Measurements from ENCODE around the gene SPATA13.

The SPATA13 gene

DNA sequence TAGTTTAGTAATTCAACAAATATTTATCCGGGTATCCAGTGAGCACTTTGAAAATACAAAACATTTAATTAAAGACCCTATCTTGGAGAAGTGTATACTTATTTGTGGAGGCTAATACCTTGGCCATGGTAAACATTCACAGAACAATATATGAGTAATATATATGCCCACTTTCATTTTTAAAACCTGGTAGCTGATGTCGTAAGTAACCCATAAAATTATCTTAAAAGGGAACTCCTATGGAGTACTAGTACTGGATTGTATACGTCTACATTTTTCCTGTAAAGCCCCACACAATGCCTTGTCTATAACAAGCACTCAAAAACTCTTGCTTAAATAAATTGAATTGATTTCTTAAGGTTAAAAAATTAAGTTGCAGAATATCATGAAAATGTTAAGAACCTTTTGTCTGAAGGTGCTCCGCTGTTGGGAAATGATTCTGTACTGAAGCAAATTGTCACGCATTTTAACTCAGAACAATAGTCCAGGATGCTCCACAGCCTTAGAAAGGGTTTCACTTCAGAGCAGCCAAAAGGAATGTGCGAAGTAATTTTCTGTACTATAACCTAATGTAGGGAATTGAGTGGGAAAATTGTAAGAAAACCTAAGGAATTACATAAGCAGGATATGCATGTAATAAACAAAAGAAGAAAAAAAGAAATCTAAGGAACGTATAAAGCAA, 90.0 kb downstream of the SPATA13 start:
- TF ChIP-seq, protein P1, sequence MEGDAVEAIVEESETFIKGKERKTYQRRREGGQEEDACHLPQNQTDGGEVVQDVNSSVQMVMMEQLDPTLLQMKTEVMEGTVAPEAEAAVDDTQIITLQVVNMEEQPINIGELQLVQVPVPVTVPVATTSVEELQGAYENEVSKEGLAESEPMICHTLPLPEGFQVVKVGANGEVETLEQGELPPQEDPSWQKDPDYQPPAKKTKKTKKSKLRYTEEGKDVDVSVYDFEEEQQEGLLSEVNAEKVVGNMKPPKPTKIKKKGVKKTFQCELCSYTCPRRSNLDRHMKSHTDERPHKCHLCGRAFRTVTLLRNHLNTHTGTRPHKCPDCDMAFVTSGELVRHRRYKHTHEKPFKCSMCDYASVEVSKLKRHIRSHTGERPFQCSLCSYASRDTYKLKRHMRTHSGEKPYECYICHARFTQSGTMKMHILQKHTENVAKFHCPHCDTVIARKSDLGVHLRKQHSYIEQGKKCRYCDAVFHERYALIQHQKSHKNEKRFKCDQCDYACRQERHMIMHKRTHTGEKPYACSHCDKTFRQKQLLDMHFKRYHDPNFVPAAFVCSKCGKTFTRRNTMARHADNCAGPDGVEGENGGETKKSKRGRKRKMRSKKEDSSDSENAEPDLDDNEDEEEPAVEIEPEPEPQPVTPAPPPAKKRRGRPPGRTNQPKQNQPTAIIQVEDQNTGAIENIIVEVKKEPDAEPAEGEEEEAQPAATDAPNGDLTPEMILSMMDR (IDR thresholded peaks at IDR 0.05; ENCODE audit: borderline replicate concordance, extremely low read depth, low read length, poor library complexity, severe bottlenecking), result no peak
- no peak for TF ChIP-seq EZH2 (IDR thresholded peaks at IDR 0.05; ENCODE audit: borderline replicate concordance, low read depth, low read length, severe bottlenecking)
- Histone ChIP-seq H3K9ac (ENCODE audit: low read depth, low read length) (no peak overlapping the region), H3K36me3 (ENCODE audit: insufficient read depth, low read length) (peaks cover 14% of the 10 kb centered on the region; the same call in 1 of the 2 replicates), H3K27ac (ENCODE audit: low read length) (no peak overlapping the region), H3K4me3 (ENCODE audit: low read depth in 1 of 2, low read length in 2 of 2) (no peak overlapping the region), H3K4me1 (ENCODE audit: insufficient read depth, low read length) (no peaks in the 10 kb centered on the region), H3K79me2 (ENCODE audit: insufficient read depth, low read length) (no peaks in the 10 kb centered on the region), H4K20me1 (ENCODE audit: insufficient read depth, low read length) (no peaks in the 10 kb centered on the region), H3K9me3 (ENCODE audit: insufficient read depth, low read length, severe bottlenecking) (no peaks in the 10 kb centered on the region), H2AFZ (ENCODE audit: low read depth, low read length) (no peak overlapping the region), H3K4me2 (ENCODE audit: insufficient read depth, low read length) (no peak overlapping the region), H3K27me3 (ENCODE audit: insufficient read depth, low read length, poor library complexity) (no peaks in the 10 kb centered on the region)
- ATAC-seq (ENCODE audit: insufficient read depth, low read depth) (no peak), DNase-seq (no peak)

DNA sequence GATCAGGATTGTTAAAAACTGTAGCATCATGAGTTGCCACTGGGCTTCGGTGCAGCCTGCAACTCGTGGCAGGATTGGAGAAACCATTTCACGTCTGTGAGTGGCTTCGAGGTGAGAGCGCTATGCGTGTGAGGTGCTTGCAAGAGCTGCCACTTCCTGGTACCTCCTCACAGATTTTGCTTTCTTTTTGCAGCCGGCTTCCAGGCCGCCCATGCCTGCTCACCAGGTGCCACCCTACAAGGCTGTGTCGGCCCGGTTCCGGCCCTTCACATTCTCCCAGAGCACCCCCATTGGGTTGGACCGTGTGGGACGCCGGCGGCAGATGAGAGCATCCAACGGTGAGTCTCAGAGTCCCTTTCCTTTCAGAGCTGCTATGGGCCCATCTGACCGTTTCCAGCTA, 91.0 kb downstream of the SPATA13 start:
- Histone ChIP-seq H3K4me2 (ENCODE audit: insufficient read depth, low read length) (no peak overlapping the region), H3K36me3 (ENCODE audit: insufficient read depth, low read length) (peaks cover 14% of the 10 kb centered on the region; the same call in 1 of the 2 replicates), H4K20me1 (ENCODE audit: insufficient read depth, low read length) (no peaks in the 10 kb centered on the region), H3K27ac (ENCODE audit: low read length) (no peak overlapping the region), H3K9ac (ENCODE audit: low read depth, low read length) (no peak overlapping the region), H3K27me3 (ENCODE audit: insufficient read depth, low read length, poor library complexity) (no peaks in the 10 kb centered on the region), H3K9me3 (ENCODE audit: insufficient read depth, low read length, severe bottlenecking) (no peaks in the 10 kb centered on the region), H2AFZ (ENCODE audit: low read depth, low read length) (no peak overlapping the region), H3K4me1 (ENCODE audit: insufficient read depth, low read length) (no peaks in the 10 kb centered on the region), H3K79me2 (ENCODE audit: insufficient read depth, low read length) (no peaks in the 10 kb centered on the region), H3K4me3 (ENCODE audit: low read depth in 1 of 2, low read length in 2 of 2) (no peak overlapping the region)
- DNase-seq (peak; percentile 13), ATAC-seq (ENCODE audit: insufficient read depth, low read depth) (peak; percentile 58; the same call in 2 of the 3 replicates)
- TF ChIP-seq, protein P1 (IDR thresholded peaks at IDR 0.05; ENCODE audit: borderline replicate concordance, extremely low read depth, low read length, poor library complexity, severe bottlenecking), result no peak

DNA sequence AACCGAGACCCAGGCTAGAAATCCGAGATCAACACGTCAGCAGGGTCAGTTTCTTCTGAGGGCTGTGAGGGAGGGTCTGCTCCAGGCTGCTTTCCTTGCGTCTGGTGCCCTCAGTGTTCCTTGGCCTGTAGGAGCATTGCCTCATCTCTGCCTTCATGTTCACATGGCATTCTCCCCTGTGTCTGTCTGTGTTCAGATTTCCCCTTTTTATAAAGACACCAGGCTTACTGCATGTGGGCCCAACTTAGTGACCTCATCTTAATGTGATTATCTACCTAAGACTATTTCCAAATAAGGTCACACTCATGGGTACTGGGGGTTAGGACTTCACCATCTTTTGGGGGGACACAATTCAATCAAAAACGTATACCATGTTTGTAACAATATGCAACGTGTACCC, 91.6 kb downstream of the SPATA13 start:
- Histone ChIP-seq H3K79me2 (ENCODE audit: insufficient read depth, low read length) (no peaks in the 10 kb centered on the region), H3K27me3 (ENCODE audit: insufficient read depth, low read length, poor library complexity) (no peaks in the 10 kb centered on the region), H3K27ac (ENCODE audit: low read length) (no peak overlapping the region), H4K20me1 (ENCODE audit: insufficient read depth, low read length) (no peaks in the 10 kb centered on the region), H2AFZ (ENCODE audit: low read depth, low read length) (no peak overlapping the region), H3K4me1 (ENCODE audit: insufficient read depth, low read length) (no peaks in the 10 kb centered on the region), H3K9me3 (ENCODE audit: insufficient read depth, low read length, severe bottlenecking) (no peaks in the 10 kb centered on the region), H3K36me3 (ENCODE audit: insufficient read depth, low read length) (peaks cover 14% of the 10 kb centered on the region; the same call in 1 of the 2 replicates), H3K4me2 (ENCODE audit: insufficient read depth, low read length) (no peak overlapping the region), H3K4me3 (ENCODE audit: low read depth in 1 of 2, low read length in 2 of 2) (no peak overlapping the region), H3K9ac (ENCODE audit: low read depth, low read length) (no peak overlapping the region)
- DNase-seq (no peak), ATAC-seq (ENCODE audit: insufficient read depth, low read depth) (no peak)
- TF ChIP-seq EZH2 (IDR thresholded peaks at IDR 0.05; ENCODE audit: borderline replicate concordance, low read depth, low read length, severe bottlenecking), result no peak

DNA sequence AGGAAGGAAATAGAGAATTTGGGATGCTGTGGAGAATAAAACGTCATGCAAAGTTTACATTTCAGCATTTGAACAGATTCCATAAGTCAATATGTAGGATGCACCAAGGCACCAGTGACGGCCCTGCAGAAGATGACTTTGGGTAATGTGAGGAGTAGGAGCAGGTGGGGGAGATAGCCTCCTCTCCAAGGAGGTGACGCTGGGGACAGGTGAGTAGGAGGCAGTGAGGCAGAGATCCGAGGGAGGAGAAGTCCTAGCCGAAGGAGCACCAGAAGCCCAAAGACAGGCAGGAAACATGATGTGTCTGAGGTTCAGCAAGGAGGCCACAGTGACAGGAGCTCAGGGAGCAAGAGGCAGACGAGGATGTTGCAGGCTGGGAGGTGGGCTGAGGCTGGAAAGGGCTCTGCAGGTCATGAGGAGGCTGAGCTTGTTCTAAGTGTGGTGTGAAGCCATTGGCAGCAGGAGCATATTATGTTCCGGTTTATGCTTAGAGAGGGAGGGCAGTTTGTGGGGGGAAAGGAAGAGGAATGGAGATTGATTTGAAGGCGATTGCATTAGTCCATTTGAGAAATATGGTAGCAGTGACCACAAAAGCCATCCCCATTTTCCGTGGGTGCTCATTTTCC, 93.1 kb downstream of the SPATA13 start:
- TF ChIP-seq, protein P1 (IDR thresholded peaks at IDR 0.05; ENCODE audit: borderline replicate concordance, extremely low read depth, low read length, poor library complexity, severe bottlenecking), result no peak
- no peak for TF ChIP-seq EZH2 (IDR thresholded peaks at IDR 0.05; ENCODE audit: borderline replicate concordance, low read depth, low read length, severe bottlenecking)
- H3K36me3 ChIP-seq (ENCODE audit: insufficient read depth, low read length), result peaks cover 14% of the 10 kb centered on the region; the same call in 1 of the 2 replicates
- H4K20me1 ChIP-seq (ENCODE audit: insufficient read depth, low read length), result no peaks in the 10 kb centered on the region
- no peaks in the 10 kb centered on the region for H3K79me2 ChIP-seq (ENCODE audit: insufficient read depth, low read length)
- DNase-seq (no peak), ATAC-seq (ENCODE audit: insufficient read depth, low read depth) (no peak)
- no peak overlapping the region for H3K27ac ChIP-seq (ENCODE audit: low read length)
- no peak overlapping the region for H3K4me2 ChIP-seq (ENCODE audit: insufficient read depth, low read length)
- no peaks in the 10 kb centered on the region for H3K27me3 ChIP-seq (ENCODE audit: insufficient read depth, low read length, poor library complexity)
- H3K9me3 ChIP-seq (ENCODE audit: insufficient read depth, low read length, severe bottlenecking), result no peaks in the 10 kb centered on the region
- no peak overlapping the region for H3K9ac ChIP-seq (ENCODE audit: low read depth, low read length)
- no peak overlapping the region for H3K4me3 ChIP-seq (ENCODE audit: low read depth in 1 of 2, low read length in 2 of 2)
- H2AFZ ChIP-seq (ENCODE audit: low read depth, low read length), result no peak overlapping the region
- no peaks in the 10 kb centered on the region for H3K4me1 ChIP-seq (ENCODE audit: insufficient read depth, low read length)

Data from DND-41 (cell line).